Medulla oblongata (tissue), 1 donor: ENCODE measurements around the gene KLHL29.

Experiments
- DNase-seq: peaks from one replicate; pipeline ENCODE4 v3.0.0-alpha.2; 2015; ENCODE audit errors: extremely low spot score

KLHL29 gene

GRCh38 chr2:23550553-23550952 is 165.6 kb downstream of the KLHL29 start:
- peak; percentile 80 for DNase-seq

GRCh38 chr2:23551875-23552274 is 166.9 kb downstream of the KLHL29 start:
- DNase-seq = no peak

GRCh38 chr2:23553561-23553960 is 168.6 kb downstream of the KLHL29 start:
- DNase-seq = no peak

GRCh38 chr2:23554054-23554697 is 169.2 kb downstream of the KLHL29 start:
- DNase-seq = peak; percentile 50

GRCh38 chr2:23555944-23556343 is 171.0 kb downstream of the KLHL29 start:
- DNase-seq = no peak

GRCh38 chr2:23556929-23557328 is 171.9 kb downstream of the KLHL29 start:
- DNase-seq = no peak

- no peak for DNase-seq
Measured at GRCh38 chr2:23557455-23557854, 172.5 kb downstream of the KLHL29 start.

GRCh38 chr2:23559561-23560239 is 174.7 kb downstream of the KLHL29 start:
- DNase-seq = no peak

GRCh38 chr2:23561088-23561487 is 176.1 kb downstream of the KLHL29 start:
- DNase-seq = peak; percentile 33

GRCh38 chr2:23561544-23561943 is 176.6 kb downstream of the KLHL29 start:
- DNase-seq = no peak

GRCh38 chr2:23562143-23562542 is 177.2 kb downstream of the KLHL29 start:
- DNase-seq = no peak

GRCh38 chr2:23563151-23563550 is 178.2 kb downstream of the KLHL29 start:
- no peak for DNase-seq

- peak; percentile 77 for DNase-seq
Measured at GRCh38 chr2:23563673-23564614, 179.0 kb downstream of the KLHL29 start.

- DNase-seq = peak; percentile 44
Measured at GRCh38 chr2:23564615-23564960, 179.6 kb downstream of the KLHL29 start.

- no peak for DNase-seq
Measured at GRCh38 chr2:23565374-23565773, 180.4 kb downstream of the KLHL29 start.

GRCh38 chr2:23565814-23566213 is 180.8 kb downstream of the KLHL29 start:
- peak; percentile 31 for DNase-seq

- no peak for DNase-seq
Measured at GRCh38 chr2:23566241-23567142, 181.5 kb downstream of the KLHL29 start.

- no peak for DNase-seq
Measured at GRCh38 chr2:23567161-23567756, 182.3 kb downstream of the KLHL29 start.

GRCh38 chr2:23568211-23568610 is 183.2 kb downstream of the KLHL29 start:
- DNase-seq = no peak

GRCh38 chr2:23568626-23569190 is 183.7 kb downstream of the KLHL29 start:
- no peak for DNase-seq
